A673 (cell line): Measurements from ENCODE around the gene ESPNL. TPM values are rescaled to one million over a fixed set of nuclear protein-coding genes. Genes with fewer than 3 reads are reported as not detected.

Experiments
- BruUV-seq: library from RNA; stranded (reverse); fragments of 400-500 nt; replicated peaks from 2 replicates; lab custom pipeline; 2021; lab: Mats Ljungman, UMichigan
- CTCF ChIA-PET: fragments of 300-600 bp; sonication (Branson Sonifier 250); formaldehyde crosslinking; loops from one replicate; lab custom pipeline; 2022; ENCODE audit warnings: antibody characterized with exemption; lab: Charles Lee
- POLR2A ChIA-PET: fragments of 300-600 bp; sonication (Branson Sonifier 250); formaldehyde crosslinking; loops from one replicate; lab custom pipeline; 2022; ENCODE audit warnings: antibody characterized with exemption; ENCODE audit not compliant: low non-redundant PET; lab: Charles Lee
- DNase-seq: peaks from one replicate; pipeline ENCODE4 v3.0.0-alpha.2; 2015; ENCODE audit warnings: low spot score
- H3K27ac ChIP-seq: fragments of 200-600 bp; sonication (generic); 2 replicates; pipeline ENCODE4 v1.5.1; 2016; ENCODE audit warnings: mixed run types, low read depth, mild to moderate bottlenecking, mixed read lengths, antibody characterized with exemption, low read length; ENCODE audit not compliant: poor library complexity, severe bottlenecking
- H3K27me3 ChIP-seq: fragments of 200-600 bp; sonication (generic); replicated peaks from 2 replicates; pipeline ENCODE4 v1.6.1; 2017; ENCODE audit warnings: mixed run types, low read depth, mild to moderate bottlenecking, mixed read lengths, antibody characterized with exemption, low read length; ENCODE audit not compliant: insufficient read depth, poor library complexity
- H3K36me3 ChIP-seq: fragments of 200-600 bp; sonication (generic); 2 replicates; pipeline ENCODE4 v1.6.1; 2016; ENCODE audit warnings: mixed run types, mild to moderate bottlenecking, mixed read lengths, antibody characterized with exemption, low read length; ENCODE audit not compliant: insufficient read depth, poor library complexity, severe bottlenecking
- H3K4me1 ChIP-seq: fragments of 200-600 bp; sonication (generic); 2 replicates; pipeline ENCODE4 v1.6.1; 2017; ENCODE audit warnings: mixed run types, mild to moderate bottlenecking, mixed read lengths, antibody characterized with exemption, low read length; ENCODE audit not compliant: insufficient read depth, poor library complexity, severe bottlenecking
- H3K4me3 ChIP-seq: fragments of 200-600 bp; sonication (generic); 2 replicates; pipeline ENCODE4 v1.5.1; 2016; ENCODE audit warnings: low read depth, mixed run types, mild to moderate bottlenecking, mixed read lengths, low read length; ENCODE audit not compliant: poor library complexity, severe bottlenecking
- H3K9me3 ChIP-seq: fragments of 200-600 bp; sonication (generic); 2 replicates; pipeline ENCODE4 v1.6.1; 2016; ENCODE audit warnings: mixed run types, low read depth, mild to moderate bottlenecking, mixed read lengths, antibody characterized with exemption, low read length; ENCODE audit not compliant: poor library complexity, severe bottlenecking
- EZH2 ChIP-seq: fragments of 200-600 bp; sonication (generic); IDR thresholded peaks from 2 replicates; pipeline ENCODE4 v1.6.1; 2017; ENCODE audit warnings: borderline replicate concordance, low read depth, mild to moderate bottlenecking, mixed read lengths, antibody characterized with exemption, low read length; ENCODE audit not compliant: poor library complexity, severe bottlenecking
- intact Hi-C: fragments of 100-400 bp; cut with micrococcal nuclease; formaldehyde crosslinking; loops from one replicate; pipeline ENCODE4 v1.10.0; 2022; ENCODE audit not compliant: unreplicated experiment
- total RNA-seq: library from RNA; stranded (reverse); gene quantifications from 2 replicates; pipeline ENCODE4 v1.2.3, GENCODE V29; 2021
- TF ChIP-seq, protein P1 (sequence below): fragments of 300-800, 200-600 bp; sonication (generic); conservative IDR thresholded peaks from 2 replicates; pipeline ENCODE4 v1.5.1; 2017; ENCODE audit warnings: low read depth, mild to moderate bottlenecking, antibody characterized with exemption, low read length, moderate library complexity, mixed read lengths

ESPNL gene
- total RNA-seq, 1 experiment from 2014 or later = 0.30 TPM

DNA sequence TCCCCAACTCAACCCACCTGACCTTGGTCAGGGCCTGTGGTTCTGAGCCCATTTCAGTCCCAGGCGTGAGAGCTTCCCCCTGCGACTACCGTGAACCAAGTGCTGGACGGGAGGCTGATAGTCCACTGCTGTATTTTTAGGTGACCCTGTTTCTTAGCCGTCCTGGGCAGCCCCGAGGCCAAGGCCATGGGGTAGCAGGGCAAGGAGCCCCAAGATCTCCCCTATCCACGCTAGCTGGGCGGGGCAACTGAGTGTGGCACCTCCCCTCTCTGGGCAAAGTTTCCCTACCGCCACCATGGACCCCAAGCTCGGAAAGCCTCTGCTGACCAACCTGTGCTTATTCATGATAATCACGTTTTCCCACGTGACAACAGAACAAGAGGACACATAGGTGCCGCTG is 37.7 kb downstream of the ESPNL start:
- POLR2A ChIA-PET = no interaction called here
- CTCF ChIA-PET = no interaction called here
- no peaks in the 10 kb centered on the region for H3K36me3 ChIP-seq
- no peaks in the 10 kb centered on the region for H3K27me3 ChIP-seq
- BruUV-seq = no TSS peak
- no peak overlapping the region for H3K4me3 ChIP-seq
- DNase-seq = no peak
- TF ChIP-seq, protein P1, sequence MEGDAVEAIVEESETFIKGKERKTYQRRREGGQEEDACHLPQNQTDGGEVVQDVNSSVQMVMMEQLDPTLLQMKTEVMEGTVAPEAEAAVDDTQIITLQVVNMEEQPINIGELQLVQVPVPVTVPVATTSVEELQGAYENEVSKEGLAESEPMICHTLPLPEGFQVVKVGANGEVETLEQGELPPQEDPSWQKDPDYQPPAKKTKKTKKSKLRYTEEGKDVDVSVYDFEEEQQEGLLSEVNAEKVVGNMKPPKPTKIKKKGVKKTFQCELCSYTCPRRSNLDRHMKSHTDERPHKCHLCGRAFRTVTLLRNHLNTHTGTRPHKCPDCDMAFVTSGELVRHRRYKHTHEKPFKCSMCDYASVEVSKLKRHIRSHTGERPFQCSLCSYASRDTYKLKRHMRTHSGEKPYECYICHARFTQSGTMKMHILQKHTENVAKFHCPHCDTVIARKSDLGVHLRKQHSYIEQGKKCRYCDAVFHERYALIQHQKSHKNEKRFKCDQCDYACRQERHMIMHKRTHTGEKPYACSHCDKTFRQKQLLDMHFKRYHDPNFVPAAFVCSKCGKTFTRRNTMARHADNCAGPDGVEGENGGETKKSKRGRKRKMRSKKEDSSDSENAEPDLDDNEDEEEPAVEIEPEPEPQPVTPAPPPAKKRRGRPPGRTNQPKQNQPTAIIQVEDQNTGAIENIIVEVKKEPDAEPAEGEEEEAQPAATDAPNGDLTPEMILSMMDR = no peak
- no peak for TF ChIP-seq EZH2
- intact Hi-C loops = no loop called here
- no peaks in the 10 kb centered on the region for H3K9me3 ChIP-seq
- H3K4me1 ChIP-seq = no peaks in the 10 kb centered on the region
- no peak overlapping the region for H3K27ac ChIP-seq

DNA sequence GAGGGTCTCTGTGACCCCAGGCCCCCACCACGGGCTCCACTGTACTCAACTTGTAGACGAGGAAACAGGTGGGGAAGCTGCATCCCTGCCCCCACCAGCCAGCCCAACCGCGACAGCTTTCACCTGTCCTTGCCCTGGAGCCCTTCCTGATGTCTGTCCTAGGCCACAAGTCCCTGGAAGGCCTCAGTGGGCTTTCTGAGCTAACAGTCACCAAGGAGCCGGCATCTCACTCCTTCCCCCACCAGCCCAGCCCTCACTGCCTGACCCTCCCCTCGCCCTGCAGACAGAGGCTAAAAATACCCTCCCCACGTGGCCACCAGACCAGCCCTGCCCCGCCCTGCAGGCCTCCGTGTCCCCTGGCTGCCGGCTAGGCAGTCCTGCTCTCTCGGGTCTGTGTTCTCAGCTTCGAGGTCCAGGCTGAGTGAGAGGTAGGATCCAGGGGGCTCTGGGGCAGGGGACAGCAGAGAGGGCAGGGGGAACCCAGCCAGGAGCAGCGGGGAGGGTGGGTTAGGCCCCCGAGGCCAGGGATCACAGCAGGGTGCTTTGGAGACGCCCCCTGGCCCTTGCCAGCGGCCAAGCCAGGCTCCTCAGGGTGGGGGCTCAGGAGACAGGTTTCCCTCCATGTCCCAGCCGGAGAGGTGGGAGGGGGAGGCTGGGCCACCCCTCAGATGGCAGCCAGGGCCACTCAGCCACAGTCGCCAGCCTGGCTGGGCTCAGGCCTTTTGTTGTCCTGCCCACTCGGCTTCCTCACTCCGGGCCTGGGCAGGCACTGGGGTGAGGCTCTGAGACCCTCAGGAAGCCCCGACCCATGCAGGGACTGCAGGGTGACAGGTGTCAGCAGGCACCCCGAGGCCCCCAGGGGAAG is 38.4 kb downstream of the ESPNL start, which contains the start of gene KLHL30:
TSS of gene KLHL30 (plus strand) at position 338 of the 865 bp plus-strand sequence. CDS start 2,087 bp downstream, outside the sequence.
- Histone ChIP-seq H3K4me1 (no peaks in the 10 kb centered on the region), H3K4me3 (no peak within 1 kb of the TSS), H3K36me3 (no peaks in the 10 kb centered on the region), H3K27ac (no peak within 1 kb of the TSS), H3K9me3 (no peaks in the 10 kb centered on the region), H3K27me3 (no peaks in the 10 kb centered on the region)
- CTCF ChIA-PET = interaction anchor here (0.9 kb wide), 1 partner anchor 280 kb away, joined by 3 read pairs; no protein-coding TSS in a partner anchor
- TF ChIP-seq, protein P1 = no peak
- no peak for TF ChIP-seq EZH2
- no peak for DNase-seq
- POLR2A ChIA-PET = no interaction called here
- no TSS peak for BruUV-seq
- intact Hi-C loops = no loop called here

DNA sequence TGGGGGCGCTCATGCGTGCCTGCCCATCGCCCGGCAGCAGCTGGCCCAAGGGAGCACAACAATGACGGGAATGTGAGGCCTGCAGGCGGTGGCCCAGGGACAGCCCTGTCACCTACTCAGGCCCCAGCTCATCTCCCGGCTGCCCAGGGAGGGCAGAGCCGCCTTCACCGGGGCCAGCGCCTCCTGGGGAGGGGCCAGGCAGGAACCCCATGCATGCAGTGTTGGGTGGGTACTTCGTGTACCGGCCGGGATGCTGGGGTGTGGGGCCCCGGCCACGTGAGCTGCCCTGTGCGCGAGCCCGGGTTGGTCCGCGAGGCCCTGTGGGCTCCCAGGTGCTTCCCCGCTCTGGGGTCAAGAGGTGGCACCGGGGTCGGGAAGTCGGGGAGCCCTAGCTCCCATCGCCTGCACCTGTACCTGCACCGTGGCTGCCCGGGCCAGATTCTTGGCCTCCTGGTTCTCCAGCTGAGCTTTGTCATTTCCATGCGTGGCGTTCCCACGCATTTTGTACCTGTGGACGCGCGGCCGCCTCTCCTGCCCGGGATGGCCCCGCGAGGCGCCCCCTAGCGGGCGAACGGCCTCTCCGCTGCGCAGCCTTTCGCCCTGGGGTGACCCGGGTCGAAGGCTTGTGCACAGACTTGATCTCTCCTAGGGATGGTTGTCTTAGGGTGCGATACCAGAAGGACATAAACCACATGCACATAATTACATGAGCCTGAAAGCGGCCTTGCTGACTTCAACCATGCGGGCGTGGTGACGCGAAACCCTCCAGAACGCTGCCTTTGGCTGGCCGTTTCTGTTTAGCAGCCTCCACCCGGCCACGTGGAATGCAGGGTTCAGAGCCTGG is 39.3 kb downstream of the ESPNL start:
- no TSS peak for BruUV-seq
- no peak for DNase-seq
- ChIA-PET POLR2A (no interaction called here), CTCF (interaction anchor here (0.9 kb wide), 1 partner anchor 281 kb away, joined by 3 read pairs; no protein-coding TSS in a partner anchor)
- Histone ChIP-seq H3K27me3 (no peaks in the 10 kb centered on the region), H3K9me3 (no peaks in the 10 kb centered on the region), H3K27ac (no peak overlapping the region), H3K36me3 (no peaks in the 10 kb centered on the region), H3K4me1 (no peaks in the 10 kb centered on the region), H3K4me3 (no peak overlapping the region)
- intact Hi-C loops = no loop called here
- TF ChIP-seq, protein P1 = peak; percentile 66
- TF ChIP-seq EZH2 = no peak
